GM18519 (cell line): ENCODE data around the gene IL25.

Source experiments
- ATAC-seq: cut with Tn5 transposase; IDR thresholded peaks from one replicate; pipeline ENCODE4 v1.9.1; 2021; ENCODE audit warnings: mild to moderate bottlenecking, moderate library complexity; ENCODE audit not compliant: unreplicated experiment, low FRiP score

IL25 gene

DNA sequence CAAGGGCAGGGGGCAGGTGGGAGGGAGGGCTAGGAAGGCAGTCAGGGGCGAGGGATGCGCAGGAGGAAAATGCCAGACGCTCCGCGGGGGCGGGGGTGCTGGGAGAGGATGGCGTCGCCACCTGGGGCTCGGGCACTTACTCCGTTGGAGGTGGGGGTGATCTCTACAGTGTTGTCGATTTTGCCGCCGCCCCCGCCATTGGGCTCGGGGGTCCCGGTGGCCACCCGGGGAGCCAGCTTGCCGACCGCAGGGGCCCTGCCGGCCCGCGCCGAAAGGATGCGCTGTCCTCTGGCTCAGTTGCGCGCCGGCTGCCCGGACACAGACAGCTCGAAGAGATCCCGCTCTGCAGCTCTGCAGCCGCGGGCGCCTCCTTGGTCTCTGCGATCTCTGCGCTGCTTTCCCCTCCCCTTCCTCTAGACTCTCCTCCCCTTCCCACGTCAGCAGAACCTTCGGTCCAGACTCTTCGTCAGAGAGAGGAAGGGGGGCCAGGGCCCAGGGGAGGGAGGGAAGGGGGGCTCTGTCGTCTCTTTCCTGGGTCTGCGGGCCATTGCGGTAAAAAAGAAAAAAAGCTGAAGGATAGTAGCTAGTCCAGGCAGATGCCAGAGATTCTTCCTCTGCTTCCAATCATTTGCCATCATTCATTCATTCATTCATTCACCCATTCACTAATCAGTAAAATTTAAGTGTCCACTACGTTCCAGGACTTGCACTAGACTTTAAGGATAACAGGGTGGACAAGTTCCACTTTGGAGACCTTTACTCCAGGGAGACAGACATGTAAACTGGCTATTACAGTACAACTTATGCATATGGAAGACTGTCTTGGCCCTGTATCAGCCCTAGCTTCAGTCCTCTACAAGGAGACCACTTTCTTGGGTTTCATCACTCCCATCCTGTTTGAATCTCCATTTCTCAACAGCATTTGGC, 19.8 kb upstream of the IL25 start, which contains the start of gene SLC22A17:
Gene SLC22A17, minus strand, starts transcription at position 382 of the 927 bp plus-strand sequence.
- ATAC-seq, result no peak

GRCh38 chr14:23353433-23353780, 19.2 kb upstream of the IL25 start:
- ATAC-seq, result no peak

GRCh38 chr14:23354990-23355389, 17.6 kb upstream of the IL25 start:
- no peak for ATAC-seq

DNA sequence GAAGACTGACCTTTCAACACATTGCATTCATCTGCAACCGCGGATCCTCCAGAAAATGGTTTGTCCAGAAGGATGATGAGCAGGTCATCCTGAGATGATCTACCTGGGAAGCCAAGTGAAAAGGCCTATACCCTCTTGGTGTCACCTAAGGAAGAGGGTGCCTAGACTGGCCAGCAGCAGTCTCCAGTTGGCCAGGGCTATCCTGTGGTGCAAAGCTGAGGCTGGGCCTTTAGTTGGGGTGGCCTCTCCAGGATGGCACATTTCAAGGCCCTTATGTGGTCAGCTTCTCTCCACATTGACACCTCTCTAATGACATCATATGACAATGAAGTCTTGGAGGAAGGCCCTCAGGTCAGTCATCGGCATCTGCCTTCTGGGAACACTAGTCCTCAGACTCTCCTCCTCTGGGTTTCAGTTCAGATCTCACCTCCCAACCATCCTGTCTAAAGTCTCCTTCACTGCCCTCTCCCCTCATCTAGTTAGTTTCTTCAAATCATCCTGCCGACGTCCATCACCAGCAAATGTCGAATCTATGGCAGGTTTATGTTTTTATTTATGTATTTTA, 16.7 kb upstream of the IL25 start:
- ATAC-seq, result no peak

DNA sequence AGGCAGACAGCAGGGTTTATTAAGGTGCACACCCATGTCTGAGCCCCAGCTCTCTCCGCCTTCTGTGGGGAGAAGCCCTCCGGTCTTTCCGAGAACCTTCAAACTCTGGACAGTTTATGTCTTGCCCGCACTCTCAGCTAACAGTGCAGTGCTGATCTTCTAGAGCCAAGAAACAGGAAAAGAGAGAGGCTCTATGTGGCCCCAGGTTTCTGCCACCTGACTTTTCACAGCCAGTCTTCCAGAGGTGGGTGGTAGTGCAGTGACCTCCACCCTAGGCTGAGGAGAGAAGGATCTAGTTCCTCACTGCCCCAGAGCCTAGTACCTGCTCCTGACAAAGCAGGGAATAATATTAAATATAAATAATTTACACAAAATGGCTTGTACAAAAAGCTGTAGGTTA, 15.9 kb upstream of the IL25 start:
- ATAC-seq, result no peak

DNA sequence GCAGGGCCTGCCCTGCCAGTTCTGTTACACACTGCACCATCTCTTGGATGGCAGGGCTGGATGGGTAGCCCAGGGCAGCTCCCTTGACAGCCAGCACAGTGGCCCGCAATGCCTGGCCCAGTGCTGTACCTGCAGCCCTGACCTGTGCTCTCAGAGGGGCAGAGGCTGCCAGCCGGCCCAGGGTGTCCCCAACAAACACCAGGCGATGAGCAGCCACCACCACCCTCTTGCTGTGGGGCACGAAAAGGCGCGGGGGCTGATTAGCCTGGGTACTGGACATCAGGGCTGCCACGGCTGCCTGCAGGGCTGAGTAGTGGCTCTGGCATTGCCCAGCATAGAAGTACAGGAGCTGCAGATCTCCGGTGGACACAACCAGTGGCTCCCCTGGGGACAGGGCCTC, 15.3 kb upstream of the IL25 start:
- ATAC-seq, result no peak

DNA sequence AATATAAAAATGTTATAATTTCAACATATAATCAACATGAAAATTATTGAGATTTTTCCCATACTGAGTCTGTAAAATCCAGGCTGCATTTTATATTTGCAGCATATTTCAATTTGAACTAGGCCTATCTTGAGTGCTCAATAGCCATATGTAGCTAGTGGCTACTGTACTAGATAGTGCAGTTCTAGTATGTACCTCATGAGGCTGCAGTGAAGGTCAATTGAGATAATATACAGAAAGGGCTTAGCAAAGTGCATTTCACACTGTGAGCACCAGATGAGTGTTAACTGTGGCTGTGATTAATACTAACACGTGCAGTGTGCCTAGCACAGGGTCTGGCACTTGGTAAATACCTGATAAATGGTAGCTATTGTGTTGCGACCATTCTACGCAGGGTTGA, 14.6 kb upstream of the IL25 start:
- ATAC-seq, result no peak

DNA sequence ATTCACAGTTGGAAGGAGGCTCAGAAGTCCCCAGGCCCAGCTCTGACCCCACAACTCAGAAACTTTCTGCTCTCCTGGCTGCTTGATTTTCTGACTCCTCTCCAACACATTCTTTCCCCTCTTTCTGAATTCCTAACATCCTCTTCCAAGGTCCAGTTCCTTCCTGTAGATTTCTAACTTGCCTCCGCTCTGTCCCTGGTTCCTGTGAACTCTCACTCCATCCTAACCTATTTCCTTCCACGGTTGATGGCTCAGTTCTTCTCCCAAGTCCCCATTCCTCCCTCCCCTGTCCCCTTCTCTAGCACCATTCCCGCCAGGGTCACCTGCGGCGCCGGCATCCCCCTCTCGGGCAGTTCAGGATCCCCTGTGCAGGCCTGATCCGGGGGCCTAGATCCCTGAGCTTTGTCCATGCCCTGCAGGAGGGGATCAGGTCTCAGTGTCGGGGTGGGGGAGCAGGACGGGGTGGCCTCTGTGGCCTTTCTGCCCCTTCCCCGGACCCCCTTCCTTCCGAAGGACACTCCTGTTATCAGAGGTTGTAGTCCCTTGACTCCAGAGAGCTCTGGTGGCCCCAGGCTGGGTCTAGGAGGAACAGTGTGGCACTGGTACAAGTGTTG, 13.9 kb upstream of the IL25 start:
- ATAC-seq, result no peak

DNA sequence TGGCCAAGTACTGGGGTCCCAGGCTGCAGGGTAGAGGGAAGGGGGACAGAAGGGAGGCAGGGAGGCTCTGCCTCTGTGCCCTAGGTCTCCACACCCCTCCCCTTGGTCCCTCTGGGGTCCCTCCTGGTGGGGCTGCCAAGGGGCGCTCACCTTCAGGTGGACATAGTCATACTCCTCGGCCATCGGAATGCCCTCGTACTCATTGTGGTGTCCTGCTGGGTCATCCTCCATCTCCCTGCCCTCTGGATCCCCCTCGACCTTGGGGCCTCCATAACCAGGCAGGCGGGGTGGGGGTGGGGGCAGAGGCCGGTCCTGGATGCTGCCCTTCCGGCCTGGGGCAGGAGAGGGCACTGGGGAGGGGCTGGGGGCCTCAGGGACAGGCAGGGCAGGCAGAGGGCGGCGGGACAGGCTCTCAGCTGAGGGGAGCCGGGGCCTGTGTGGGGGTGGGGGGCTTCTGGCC, 13.4 kb upstream of the IL25 start:
- ATAC-seq, result no peak

DNA sequence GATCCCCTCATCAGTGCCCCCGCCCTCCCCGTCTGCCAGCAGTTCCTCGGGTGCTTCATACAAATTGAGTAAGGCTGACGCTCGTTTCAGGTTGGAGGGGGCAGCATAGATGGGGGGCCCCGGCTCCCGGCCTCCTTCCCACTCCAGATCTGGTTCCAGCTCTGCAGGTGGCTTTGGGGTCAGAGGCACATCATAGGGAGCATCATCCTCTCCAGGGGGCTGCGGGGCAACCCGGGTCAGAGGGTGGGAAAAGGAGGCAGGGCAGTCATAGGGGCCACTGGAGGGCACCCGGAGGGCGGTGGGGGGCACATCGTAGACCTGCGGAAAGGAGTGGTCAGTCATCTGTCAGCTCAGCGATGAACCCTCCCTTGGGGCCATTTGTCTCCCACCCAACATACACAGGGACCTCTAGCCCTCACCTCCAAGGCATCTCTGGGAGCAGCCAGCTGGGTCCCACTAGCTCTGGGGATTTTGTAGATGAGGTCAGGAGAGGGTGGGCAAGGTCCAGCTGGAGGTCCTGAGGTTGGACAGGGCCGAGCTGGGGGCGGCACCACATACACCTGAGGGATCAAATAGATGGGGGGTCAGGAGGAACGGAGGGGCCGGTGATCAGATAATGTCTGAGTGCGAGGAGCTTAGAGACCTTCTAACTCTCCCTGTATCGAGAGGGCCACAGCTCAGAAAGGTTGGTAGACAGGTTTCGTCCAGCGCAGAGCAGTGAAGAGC, 12.7 kb upstream of the IL25 start:
- ATAC-seq, result no peak

DNA sequence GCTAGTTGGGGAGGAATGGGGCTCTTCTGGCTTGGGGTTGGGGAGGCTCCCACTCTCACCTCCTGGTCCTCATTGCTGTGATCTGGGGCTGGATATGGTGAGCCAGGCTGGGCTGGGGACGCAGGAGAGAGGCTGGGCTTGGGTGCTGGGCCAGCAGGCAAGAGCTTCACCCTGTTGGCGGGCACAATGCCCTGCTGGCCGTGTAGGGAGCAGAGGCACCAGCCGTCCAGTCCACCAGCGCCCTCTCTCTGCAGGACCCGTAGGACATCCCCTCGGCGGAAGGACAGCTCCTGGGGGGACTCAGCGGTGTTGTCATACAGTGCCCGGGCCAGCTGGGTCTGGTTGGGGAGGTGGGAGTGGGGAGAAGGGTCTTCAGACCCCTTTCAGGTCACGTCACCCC, 12.1 kb upstream of the IL25 start:
- no peak for ATAC-seq

- no peak for ATAC-seq
Measured at GRCh38 chr14:23361320-23361719, 11.3 kb upstream of the IL25 start.

GRCh38 chr14:23361763-23362162, 10.8 kb upstream of the IL25 start:
- ATAC-seq, result no peak

DNA sequence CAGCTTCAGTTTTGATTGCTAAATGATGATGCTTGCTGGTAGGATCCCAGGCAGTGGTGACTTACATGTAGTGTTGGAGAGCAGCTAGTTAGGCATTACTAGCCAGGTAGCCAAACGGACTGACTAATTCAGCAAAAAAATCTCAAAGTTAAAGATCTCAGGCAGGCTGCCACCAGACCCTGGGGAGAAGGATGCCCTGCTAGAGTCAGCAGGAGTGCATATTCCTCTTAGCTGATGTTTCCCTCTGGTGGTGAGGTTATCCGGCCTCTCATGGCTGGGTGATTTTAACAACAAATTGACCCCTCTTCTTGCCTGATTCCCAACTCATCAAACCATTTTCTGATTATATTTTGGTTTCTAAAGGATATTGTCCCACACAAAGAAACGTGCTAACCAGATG, 10.4 kb upstream of the IL25 start:
- ATAC-seq, result no peak

- no peak for ATAC-seq
Measured at GRCh38 chr14:23364164-23365035, 8.2 kb upstream of the IL25 start.

- ATAC-seq, result no peak
Measured at GRCh38 chr14:23365036-23365731, 7.4 kb upstream of the IL25 start, which contains the start of gene EFS. TSS of gene EFS (minus strand) at chr14:23365172. CDS start at chr14:23365025, 147 bp downstream.

DNA sequence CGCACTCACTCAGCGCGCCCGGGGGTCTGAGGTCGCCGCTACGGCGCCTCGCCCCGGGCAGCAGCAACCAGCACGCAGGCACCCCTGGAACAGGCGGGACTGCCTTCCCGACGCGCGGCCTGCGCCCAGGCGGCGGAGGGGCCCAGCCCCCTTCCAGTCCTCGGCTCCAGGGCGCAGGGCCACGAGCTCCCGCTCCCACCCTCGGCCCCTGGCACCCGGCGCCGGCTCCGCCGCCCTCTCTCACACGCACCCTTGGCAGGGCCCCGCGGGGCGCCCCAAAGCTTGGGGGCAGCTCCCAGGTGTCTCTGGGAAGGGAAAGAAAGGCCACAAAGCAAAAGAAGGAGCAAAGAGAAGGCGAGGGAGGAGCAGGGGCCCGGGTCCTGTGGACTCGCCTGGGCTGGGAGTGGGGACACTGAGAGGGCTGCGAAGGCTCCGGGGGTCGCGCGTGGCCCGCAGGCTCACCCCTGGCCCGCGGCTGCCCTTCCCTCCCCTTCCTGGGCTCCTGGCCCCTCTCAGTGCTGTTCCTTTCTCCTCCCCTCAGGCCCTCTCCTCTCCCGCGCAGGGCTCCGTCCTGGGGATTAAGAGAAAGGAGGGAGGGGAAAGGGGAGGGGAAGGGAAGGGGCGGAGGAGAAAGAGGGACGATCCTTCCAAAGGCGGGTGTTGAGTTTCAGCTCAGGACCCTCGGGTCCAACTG, 6.7 kb upstream of the IL25 start:
- no peak for ATAC-seq

- no peak for ATAC-seq
Measured at GRCh38 chr14:23366426-23366921, 6.1 kb upstream of the IL25 start.

DNA sequence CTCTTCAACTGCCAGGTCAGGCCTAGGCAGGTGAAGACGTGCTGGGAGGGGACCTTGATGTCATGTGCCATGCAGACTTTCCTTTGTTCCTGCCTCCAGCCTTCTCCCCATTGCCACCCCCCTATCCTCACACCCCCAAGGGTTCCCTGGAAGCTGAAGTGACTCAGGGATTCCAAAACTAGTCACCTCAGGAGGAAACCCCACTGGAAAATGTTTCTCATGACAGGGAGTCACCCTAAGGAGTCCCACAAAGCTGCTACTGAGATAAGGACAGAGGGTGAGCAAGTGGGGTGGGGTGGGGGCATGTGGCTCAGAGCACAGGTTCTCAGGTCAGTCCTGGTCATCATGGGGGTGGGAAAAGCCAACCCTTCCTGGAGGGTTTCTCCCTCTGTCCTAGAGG, 2.4 kb upstream of the IL25 start:
- ATAC-seq, result no peak
